SK-N-SH treated with all-trans-retinoic acid at 6 μM for 48 hours (cell line): ENCODE data around the gene USP35.

Source experiments
- ARNTL ChIP-seq: fragments of 450-650 bp; formaldehyde crosslinking; IDR thresholded peaks from 2 replicates; pipeline ENCODE4 v1.5.0; 2020; ENCODE audit warnings: low read depth, mild to moderate bottlenecking, moderate library complexity, borderline replicate concordance
- CSDC2 ChIP-seq: fragments of 250-450 bp; sonication (Bioruptor Pico); IDR thresholded peaks from 2 replicates; pipeline ENCODE4 v1.5.0; 2020; ENCODE audit warnings: mild to moderate bottlenecking, moderate library complexity
- ISL1 ChIP-seq: fragments of 250-450 bp; sonication (Bioruptor Pico); IDR thresholded peaks from 2 replicates; pipeline ENCODE4 v2.1.2; 2022; ENCODE audit warnings: mild to moderate bottlenecking, moderate library complexity
- RARB ChIP-seq: fragments of 250-450 bp; sonication (Bioruptor Pico); IDR thresholded peaks from 2 replicates; pipeline ENCODE4 v1.8.0; 2021; ENCODE audit warnings: mild to moderate bottlenecking, moderate library complexity
- SNAI2 ChIP-seq: fragments of 250-450 bp; sonication (Bioruptor Pico); IDR thresholded peaks from 2 replicates; pipeline ENCODE4 v1.5.0; 2020; ENCODE audit warnings: mild to moderate bottlenecking, moderate library complexity
- TCF4 ChIP-seq: fragments of 250-450 bp; sonication (Bioruptor Pico); IDR thresholded peaks from 2 replicates; pipeline ENCODE4 v1.8.0; 2021; ENCODE audit warnings: mild to moderate bottlenecking, moderate library complexity, borderline replicate concordance
- ZC3H10 ChIP-seq: fragments of 250-450 bp; sonication (Bioruptor Pico); IDR thresholded peaks from 2 replicates; pipeline ENCODE4 v1.5.1; 2021; ENCODE audit warnings: mild to moderate bottlenecking, moderate library complexity
- ZFP30 ChIP-seq: fragments of 450-650 bp; formaldehyde crosslinking; IDR thresholded peaks from 2 replicates; pipeline ENCODE4 v1.5.0; 2022; ENCODE audit warnings: mild to moderate bottlenecking, moderate library complexity
- ZNF565 ChIP-seq: fragments of 450-650 bp; formaldehyde crosslinking; conservative IDR thresholded peaks from 2 replicates; pipeline ENCODE4 v1.5.0; 2020; ENCODE audit warnings: low read depth, mild to moderate bottlenecking, moderate library complexity
- ZNF70 ChIP-seq: fragments of 450-650 bp; formaldehyde crosslinking; IDR thresholded peaks from 2 replicates; pipeline ENCODE4 v1.5.0; 2020; ENCODE audit warnings: mild to moderate bottlenecking, moderate library complexity
- TF ChIP-seq, protein P1 (sequence below): fragments of 250-450 bp; sonication (Bioruptor Pico); IDR thresholded peaks from 2 replicates; pipeline ENCODE4 v1.8.0; 2020; ENCODE audit warnings: mild to moderate bottlenecking, moderate library complexity, borderline replicate concordance
- TF ChIP-seq, protein P2 (sequence below): fragments of 250-450 bp; sonication (Bioruptor Pico); IDR thresholded peaks from 2 replicates; pipeline ENCODE4 v1.5.1; 2020; ENCODE audit warnings: low read depth, mild to moderate bottlenecking, moderate library complexity
- TF ChIP-seq, protein P3 (sequence below): fragments of 250-450 bp; sonication (Bioruptor Pico); IDR thresholded peaks from 2 replicates; pipeline ENCODE4 v1.8.0; 2021; ENCODE audit warnings: low read depth, mild to moderate bottlenecking, moderate library complexity, borderline replicate concordance

DNA sequence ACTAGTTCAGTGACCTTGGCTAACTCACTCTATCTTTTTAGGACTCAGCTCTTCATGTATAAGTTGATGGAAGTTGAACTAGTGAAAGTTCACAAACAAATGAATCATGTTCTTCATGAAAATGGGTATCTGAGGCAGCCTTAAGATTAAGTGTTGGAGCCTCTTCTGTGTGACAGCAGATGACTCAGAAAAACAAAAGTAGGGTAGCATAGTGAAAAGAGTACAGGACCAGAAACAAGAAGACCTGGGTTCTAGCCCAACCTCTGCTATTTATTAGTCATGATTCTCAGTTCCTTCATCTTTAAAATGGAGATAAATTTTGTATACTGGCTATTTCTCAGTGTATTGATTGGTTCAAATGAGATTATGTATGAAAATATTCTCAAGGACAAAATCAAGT, 60.2 kb downstream of the USP35 start:
- TF ChIP-seq ARNTL (CRISPR knock-in tag) (no peak), SNAI2 (no peak), CSDC2 (CRISPR knock-in tag) (no peak), ZFP30 (CRISPR knock-in tag) (no peak), RARB (CRISPR knock-in tag) (no peak), ZC3H10 (CRISPR knock-in tag) (no peak), ZNF70 (CRISPR knock-in tag) (no peak), TCF4 (CRISPR knock-in tag) (no peak), ZNF565 (CRISPR knock-in tag) (no peak), ISL1 (CRISPR knock-in tag) (no peak)
- TF ChIP-seq, protein P1, sequence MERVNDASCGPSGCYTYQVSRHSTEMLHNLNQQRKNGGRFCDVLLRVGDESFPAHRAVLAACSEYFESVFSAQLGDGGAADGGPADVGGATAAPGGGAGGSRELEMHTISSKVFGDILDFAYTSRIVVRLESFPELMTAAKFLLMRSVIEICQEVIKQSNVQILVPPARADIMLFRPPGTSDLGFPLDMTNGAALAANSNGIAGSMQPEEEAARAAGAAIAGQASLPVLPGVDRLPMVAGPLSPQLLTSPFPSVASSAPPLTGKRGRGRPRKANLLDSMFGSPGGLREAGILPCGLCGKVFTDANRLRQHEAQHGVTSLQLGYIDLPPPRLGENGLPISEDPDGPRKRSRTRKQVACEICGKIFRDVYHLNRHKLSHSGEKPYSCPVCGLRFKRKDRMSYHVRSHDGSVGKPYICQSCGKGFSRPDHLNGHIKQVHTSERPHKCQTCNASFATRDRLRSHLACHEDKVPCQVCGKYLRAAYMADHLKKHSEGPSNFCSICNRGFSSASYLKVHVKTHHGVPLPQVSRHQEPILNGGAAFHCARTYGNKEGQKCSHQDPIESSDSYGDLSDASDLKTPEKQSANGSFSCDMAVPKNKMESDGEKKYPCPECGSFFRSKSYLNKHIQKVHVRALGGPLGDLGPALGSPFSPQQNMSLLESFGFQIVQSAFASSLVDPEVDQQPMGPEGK, result no peak
- TF ChIP-seq, protein P2, sequence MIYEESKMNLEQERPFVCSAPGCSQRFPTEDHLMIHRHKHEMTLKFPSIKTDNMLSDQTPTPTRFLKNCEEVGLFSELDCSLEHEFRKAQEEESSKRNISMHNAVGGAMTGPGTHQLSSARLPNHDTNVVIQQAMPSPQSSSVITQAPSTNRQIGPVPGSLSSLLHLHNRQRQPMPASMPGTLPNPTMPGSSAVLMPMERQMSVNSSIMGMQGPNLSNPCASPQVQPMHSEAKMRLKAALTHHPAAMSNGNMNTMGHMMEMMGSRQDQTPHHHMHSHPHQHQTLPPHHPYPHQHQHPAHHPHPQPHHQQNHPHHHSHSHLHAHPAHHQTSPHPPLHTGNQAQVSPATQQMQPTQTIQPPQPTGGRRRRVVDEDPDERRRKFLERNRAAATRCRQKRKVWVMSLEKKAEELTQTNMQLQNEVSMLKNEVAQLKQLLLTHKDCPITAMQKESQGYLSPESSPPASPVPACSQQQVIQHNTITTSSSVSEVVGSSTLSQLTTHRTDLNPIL, result no peak
- TF ChIP-seq, protein P3, sequence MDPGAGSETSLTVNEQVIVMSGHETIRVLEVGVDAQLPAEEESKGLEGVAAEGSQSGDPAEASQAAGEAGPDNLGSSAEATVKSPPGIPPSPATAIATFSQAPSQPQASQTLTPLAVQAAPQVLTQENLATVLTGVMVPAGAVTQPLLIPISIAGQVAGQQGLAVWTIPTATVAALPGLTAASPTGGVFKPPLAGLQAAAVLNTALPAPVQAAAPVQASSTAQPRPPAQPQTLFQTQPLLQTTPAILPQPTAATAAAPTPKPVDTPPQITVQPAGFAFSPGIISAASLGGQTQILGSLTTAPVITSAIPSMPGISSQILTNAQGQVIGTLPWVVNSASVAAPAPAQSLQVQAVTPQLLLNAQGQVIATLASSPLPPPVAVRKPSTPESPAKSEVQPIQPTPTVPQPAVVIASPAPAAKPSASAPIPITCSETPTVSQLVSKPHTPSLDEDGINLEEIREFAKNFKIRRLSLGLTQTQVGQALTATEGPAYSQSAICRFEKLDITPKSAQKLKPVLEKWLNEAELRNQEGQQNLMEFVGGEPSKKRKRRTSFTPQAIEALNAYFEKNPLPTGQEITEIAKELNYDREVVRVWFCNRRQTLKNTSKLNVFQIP (CRISPR knock-in tag), result no peak
